SK-N-SH (cell line): ENCODE data around the gene ZNF816.

Experiments
- EZH2phosphoT487 ChIP-seq: fragments of 200-600 bp; sonication (generic); IDR thresholded peaks from 2 replicates; pipeline ENCODE4 v1.6.1; 2017; ENCODE audit warnings: low read depth, mixed run types, mild to moderate bottlenecking, antibody characterized with exemption, moderate library complexity, borderline replicate concordance
- POLR2AphosphoS5 ChIP-seq: IDR thresholded peaks from 2 replicates; pipeline ENCODE4 v1.6.1; 2012; ENCODE audit warnings: low read depth, low read length
- RCOR1 ChIP-seq: fragments of 150-350 bp; IDR thresholded peaks from 2 replicates; pipeline ENCODE4 v1.6.1; 2017; ENCODE audit warnings: antibody characterized with exemption, low read length
- REST ChIP-seq: IDR thresholded peaks from 2 replicates; pipeline ENCODE4 v1.6.1; 2012; ENCODE audit warnings: mild to moderate bottlenecking, low read depth, low read length, moderate library complexity
- TAF1 ChIP-seq: IDR thresholded peaks from 2 replicates; pipeline ENCODE4 v1.6.1; 2012; ENCODE audit warnings: low read depth, mild to moderate bottlenecking, low read length, moderate library complexity, borderline replicate concordance
- TCF12 ChIP-seq: IDR thresholded peaks from 2 replicates; pipeline ENCODE4 v1.4.0; 2012
- TF ChIP-seq, protein P1 (sequence below): fragments of 200-600 bp; sonication (generic); IDR thresholded peaks from 2 replicates; pipeline ENCODE4 v1.6.1; 2017; ENCODE audit warnings: antibody characterized with exemption, mild to moderate bottlenecking, moderate library complexity

- TF ChIP-seq RCOR1 = no peak
- peak; percentile 79 for TF ChIP-seq POLR2AphosphoS5
- TF ChIP-seq, protein P1, sequence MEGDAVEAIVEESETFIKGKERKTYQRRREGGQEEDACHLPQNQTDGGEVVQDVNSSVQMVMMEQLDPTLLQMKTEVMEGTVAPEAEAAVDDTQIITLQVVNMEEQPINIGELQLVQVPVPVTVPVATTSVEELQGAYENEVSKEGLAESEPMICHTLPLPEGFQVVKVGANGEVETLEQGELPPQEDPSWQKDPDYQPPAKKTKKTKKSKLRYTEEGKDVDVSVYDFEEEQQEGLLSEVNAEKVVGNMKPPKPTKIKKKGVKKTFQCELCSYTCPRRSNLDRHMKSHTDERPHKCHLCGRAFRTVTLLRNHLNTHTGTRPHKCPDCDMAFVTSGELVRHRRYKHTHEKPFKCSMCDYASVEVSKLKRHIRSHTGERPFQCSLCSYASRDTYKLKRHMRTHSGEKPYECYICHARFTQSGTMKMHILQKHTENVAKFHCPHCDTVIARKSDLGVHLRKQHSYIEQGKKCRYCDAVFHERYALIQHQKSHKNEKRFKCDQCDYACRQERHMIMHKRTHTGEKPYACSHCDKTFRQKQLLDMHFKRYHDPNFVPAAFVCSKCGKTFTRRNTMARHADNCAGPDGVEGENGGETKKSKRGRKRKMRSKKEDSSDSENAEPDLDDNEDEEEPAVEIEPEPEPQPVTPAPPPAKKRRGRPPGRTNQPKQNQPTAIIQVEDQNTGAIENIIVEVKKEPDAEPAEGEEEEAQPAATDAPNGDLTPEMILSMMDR = no peak
- TF ChIP-seq TCF12 = no peak
- TF ChIP-seq TAF1 = peak; percentile 61
- TF ChIP-seq EZH2phosphoT487 = no peak
- no peak for TF ChIP-seq REST
Observed at GRCh38 chr19:52962394-52963246, at the start of gene ZNF816.
